H9 (cell line): ENCODE measurements around the gene DUSP7. TPM values are rescaled to one million over a fixed set of nuclear protein-coding genes. Genes with fewer than 3 reads are reported as not detected.

ENCODE experiments used
- DNase-seq: peaks from one replicate; pipeline ENCODE4 v3.0.0-alpha.2; 2017
- H2AFZ ChIP-seq: one replicate; pipeline ENCODE4 v1.6.1; 2013; ENCODE audit warnings: mild to moderate bottlenecking, low read length, control low read depth, moderate library complexity
- H2AK5ac ChIP-seq: 2 replicates; pipeline ENCODE4 v1.6.1; 2013; ENCODE audit warnings: low read length, control low read depth, mixed read lengths; ENCODE audit not compliant: insufficient read length
- H2BK120ac ChIP-seq: one replicate; pipeline ENCODE4 v1.6.1; 2013; ENCODE audit warnings: low read depth, mild to moderate bottlenecking, low read length, control low read depth, inconsistent platforms; ENCODE audit not compliant: poor library complexity, severe bottlenecking
- H2BK12ac ChIP-seq: 2 replicates; pipeline ENCODE4 v1.6.1; 2013; ENCODE audit warnings: low read length, control low read depth, mixed read lengths, low read depth; ENCODE audit not compliant: insufficient read length
- H2BK15ac ChIP-seq: 2 replicates; pipeline ENCODE4 v1.6.1; 2013; ENCODE audit warnings: low read depth, low read length, control low read depth
- H2BK20ac ChIP-seq: one replicate; pipeline ENCODE4 v1.6.1; 2013; ENCODE audit warnings: low read depth, mild to moderate bottlenecking, low read length, control low read depth, inconsistent platforms; ENCODE audit not compliant: poor library complexity, severe bottlenecking
- H2BK5ac ChIP-seq: 2 replicates; pipeline ENCODE4 v1.6.1; 2013; ENCODE audit warnings: low read length, control low read depth, mixed read lengths; ENCODE audit not compliant: insufficient read length
- H3K14ac ChIP-seq: 2 replicates; pipeline ENCODE4 v1.6.1; 2013; ENCODE audit warnings: low read length, control low read depth; ENCODE audit not compliant: insufficient read depth
- H3K18ac ChIP-seq: 2 replicates; pipeline ENCODE4 v1.6.1; 2013; ENCODE audit warnings: low read depth, mild to moderate bottlenecking, mixed read lengths, low read length, control low read depth; ENCODE audit not compliant: insufficient read length
- H3K23ac ChIP-seq: 2 replicates; pipeline ENCODE4 v1.6.1; 2013; ENCODE audit warnings: low read length, control low read depth, mixed read lengths, low read depth; ENCODE audit not compliant: insufficient read length
- H3K23me2 ChIP-seq: 2 replicates; pipeline ENCODE4 v1.6.1; 2013; ENCODE audit warnings: low read depth, mild to moderate bottlenecking, mixed read lengths, low read length, control low read depth; ENCODE audit not compliant: insufficient read length, poor library complexity, severe bottlenecking
- H3K27ac ChIP-seq: 2 replicates; pipeline ENCODE4 v1.5.1; 2013; ENCODE audit warnings: low read length, control low read depth, mixed read lengths, low read depth; ENCODE audit not compliant: insufficient read length
- H3K27me3 ChIP-seq: 2 replicates; pipeline ENCODE4 v1.6.1; 2013; ENCODE audit warnings: low read length, control low read depth, inconsistent platforms; ENCODE audit not compliant: insufficient read depth
- H3K4ac ChIP-seq: 2 replicates; pipeline ENCODE4 v1.6.1; 2013; ENCODE audit warnings: low read depth, mild to moderate bottlenecking, control low read depth, inconsistent platforms, low read length, moderate library complexity
- H3K4me1 ChIP-seq: 2 replicates; pipeline ENCODE4 v1.6.1; 2013; ENCODE audit warnings: low read length, control low read depth, inconsistent platforms; ENCODE audit not compliant: insufficient read depth
- H3K4me2 ChIP-seq: 2 replicates; pipeline ENCODE4 v1.6.1; 2013; ENCODE audit warnings: low read length, control low read depth, mixed read lengths; ENCODE audit not compliant: insufficient read length, insufficient read depth
- H3K56ac ChIP-seq: 2 replicates; pipeline ENCODE4 v1.6.1; 2013; ENCODE audit warnings: low read depth, mild to moderate bottlenecking, mixed read lengths, low read length, control low read depth; ENCODE audit not compliant: insufficient read length
- H3K79me1 ChIP-seq: 2 replicates; pipeline ENCODE4 v1.6.1; 2013; ENCODE audit warnings: low read depth, mild to moderate bottlenecking, moderate library complexity, low read length, control low read depth, inconsistent platforms; ENCODE audit not compliant: insufficient read depth, poor library complexity, severe bottlenecking
- H3K79me2 ChIP-seq: 2 replicates; pipeline ENCODE4 v1.6.1; 2013; ENCODE audit warnings: low read length, control low read depth, inconsistent platforms; ENCODE audit not compliant: insufficient read depth
- H3K9ac ChIP-seq: 2 replicates; pipeline ENCODE4 v1.6.1; 2013; ENCODE audit warnings: low read length, control low read depth, mixed read lengths; ENCODE audit not compliant: insufficient read length; ENCODE audit errors: extremely low read depth
- H3K9me3 ChIP-seq: one replicate; pipeline ENCODE4 v1.6.1; 2013; ENCODE audit warnings: low read depth, low read length, inconsistent platforms; ENCODE audit not compliant: control insufficient read depth
- H3T11ph ChIP-seq: one replicate; pipeline ENCODE4 v1.6.1; 2013; ENCODE audit warnings: mild to moderate bottlenecking, low read length, control low read depth, inconsistent platforms
- H4K20me1 ChIP-seq: one replicate; pipeline ENCODE4 v1.6.1; 2013; ENCODE audit not compliant: control insufficient read depth, insufficient read length, insufficient read depth
- H4K5ac ChIP-seq: 2 replicates; pipeline ENCODE4 v1.6.1; 2013; ENCODE audit warnings: low read depth, mild to moderate bottlenecking, mixed read lengths, low read length, control low read depth; ENCODE audit not compliant: insufficient read length
- H4K8ac ChIP-seq: replicated peaks from 2 replicates; pipeline ENCODE4 v1.6.1; 2013; ENCODE audit warnings: low read length, control low read depth, mixed read lengths, low read depth; ENCODE audit not compliant: insufficient read length
- H4K91ac ChIP-seq: 2 replicates; pipeline ENCODE4 v1.6.1; 2013; ENCODE audit warnings: low read depth, mild to moderate bottlenecking, moderate library complexity, mixed read lengths, low read length, control low read depth; ENCODE audit not compliant: insufficient read length
- H3K27ac Mint-ChIP-seq, 3 experiments: 2 replicates in 2 of 3; 3 replicates in 1 of 3; pipeline ENCODE4 v1.8.0; 2020 to 2021; ENCODE audit warnings: mixed read lengths in 3 of 3, mild to moderate bottlenecking in 1 of 3, moderate library complexity in 1 of 3
- H3K27me3 Mint-ChIP-seq: 2 replicates; pipeline ENCODE4 v1.8.0; 2021; ENCODE audit warnings: low read depth, mild to moderate bottlenecking, moderate library complexity, mixed read lengths
- H3K36me3 Mint-ChIP-seq, 3 experiments: 2 replicates in 2 of 3; 3 replicates in 1 of 3; pipeline ENCODE4 v1.8.0; 2020 to 2021; ENCODE audit warnings: low read depth in 3 of 3, mixed read lengths in 3 of 3; ENCODE audit not compliant: insufficient read depth in 1 of 3
- H3K4me1 Mint-ChIP-seq, 2 experiments: 2 replicates each; pipeline ENCODE4 v1.8.0; 2020; ENCODE audit warnings: mixed read lengths in 2 of 2
- H3K4me3 Mint-ChIP-seq, 2 experiments: 2 replicates in 1 of 2; 3 replicates in 1 of 2; pipeline ENCODE4 v1.8.0; 2020 to 2021; ENCODE audit warnings: mild to moderate bottlenecking in 2 of 2, mixed read lengths in 2 of 2, moderate library complexity in 1 of 2
- H3K9me3 Mint-ChIP-seq, 2 experiments: 2 replicates in 1 of 2; 3 replicates in 1 of 2; pipeline ENCODE4 v1.8.0; 2020; ENCODE audit warnings: mild to moderate bottlenecking in 2 of 2, mixed read lengths in 2 of 2, moderate library complexity in 1 of 2
- CTCF ChIP-seq: fragments of 200-600 bp; sonication (generic); conservative IDR thresholded peaks from 3 replicates; pipeline ENCODE4 v1.8.0; 2021; ENCODE audit warnings: antibody characterized with exemption, mild to moderate bottlenecking
- WGBS: extraction: QIAGEN DNeasy Blood & Tissue Kit; methylation state at CpG from one replicate; pipeline ENCODE4 v1.1.7; 2013; ENCODE audit warnings: missing lambda C conversion rate, low lambda C conversion rate, mixed read lengths; ENCODE audit not compliant: insufficient read length; ENCODE audit errors: extremely low coverage; 5-methylcytosine and 5-hydroxymethylcytosine counted together
- total RNA-seq: library from RNA; stranded (reverse); gene quantifications from 2 replicates; pipeline ENCODE4 v1.2.1, GENCODE V29; 2021

Gene DUSP7
- total RNA-seq, 1 experiment from 2014 or later, result 24.0 TPM

- Histone ChIP-seq H3K9ac (no peak overlapping the region), H3K27me3 (no peaks in the 10 kb centered on the region), H2AK5ac (no peak overlapping the region), H2AFZ (no peak overlapping the region), H3K79me2 (no peaks in the 10 kb centered on the region), H2BK5ac (no peak overlapping the region), H3K27ac (no peak overlapping the region), H3K9me3 (no peaks in the 10 kb centered on the region), H3K23me2 (no peaks in the 10 kb centered on the region), H4K5ac (no peak overlapping the region), H3K79me1 (no peaks in the 10 kb centered on the region), H4K91ac (no peak overlapping the region), H4K20me1 (no peaks in the 10 kb centered on the region), H2BK12ac (no peak overlapping the region), H3K4ac (no peak overlapping the region), H2BK20ac (no peak overlapping the region), H4K8ac (no peak overlapping the region), H2BK15ac (no peak overlapping the region), H3K18ac (no peak overlapping the region), H3K14ac (no peak overlapping the region), H3K56ac (no peak overlapping the region), H3T11ph (no peak overlapping the region), H3K23ac (no peak overlapping the region), H3K4me1 (no peaks in the 10 kb centered on the region), H3K4me2 (no peak overlapping the region), H2BK120ac (no peak overlapping the region)
- Mint-ChIP-seq H3K4me3 (no peak overlapping the region), H3K36me3 (no peaks in the 10 kb centered on the region), H3K27me3 (no peaks in the 10 kb centered on the region), H3K27ac (no peak overlapping the region), H3K4me1 (peaks cover 0 to 8% of the 10 kb centered on the region in 2 experiments; a peak in 2 of 4 replicates), H3K9me3 (no peaks in the 10 kb centered on the region)
- DNase-seq, result no peak
- no peak for TF ChIP-seq CTCF
- WGBS, result no CpG with 5 or more reads among the region's 3 CpGs
These were observed 21.7 kb downstream of the DUSP7 start for GRCh38 chr3:52034651-52035050.
